Tibial nerve (tissue), 4 donors: ENCODE results near the gene ABHD10. TPM values are rescaled to one million over a fixed set of nuclear protein-coding genes. Genes with fewer than 3 reads are reported as not detected.
A peak's percentile ranks its signal among the peaks of the same experiment; 100 is the strongest.

Source experiments
- DNase-seq, 2 donors: peaks; one replicate each; pipeline ENCODE4 v3.0.0-alpha.2; 2019; ENCODE audit warnings: low spot score in 2 of 2
- H3K27ac ChIP-seq, 4 donors: fragments of 200-600 bp; sonication (generic) in 3 of 4; one replicate each; pipeline ENCODE4 v1.5.1; 2017 to 2019; ENCODE audit warnings: mild to moderate bottlenecking in 1 of 4
- H3K27me3 ChIP-seq, 2 donors: fragments of 200-600 bp; sonication (generic) in 1 of 2; one replicate each; pipeline versions ENCODE4 v1.5.1 to v1.6.0; 2017 to 2019
- H3K36me3 ChIP-seq, 3 donors: fragments of 200-600 bp; sonication (generic); one replicate each; pipeline ENCODE4 v1.5.1; 2018 to 2019
- H3K4me1 ChIP-seq, 4 donors: fragments of 200-600 bp; sonication (generic) in 3 of 4; one replicate each; pipeline ENCODE4 v1.5.1; 2017 to 2019
- H3K4me3 ChIP-seq, 4 donors: fragments of 200-600 bp; sonication (generic) in 3 of 4; one replicate each; pipeline ENCODE4 v1.5.1; 2017 to 2019; ENCODE audit warnings: mild to moderate bottlenecking in 1 of 4, moderate library complexity in 1 of 4
- H3K9me3 ChIP-seq, 4 donors: fragments of 200-600 bp; sonication (generic) in 3 of 4; one replicate each; pipeline ENCODE4 v1.5.1; 2017 to 2019
- CTCF ChIP-seq, 5 experiments: fragments of 200-600 bp in 3 of 5; fragments of 450-650 bp in 2 of 5; sonication (generic) in 3 of 5; IDR thresholded peaks; one replicate each; pipeline ENCODE4 v1.5.1; 2016 to 2019; ENCODE audit warnings: antibody characterized with exemption in 5 of 5, mild to moderate bottlenecking in 3 of 5, moderate library complexity in 2 of 5
- EP300 ChIP-seq, 2 donors: sonication (generic); formaldehyde crosslinking; IDR thresholded peaks; one replicate each; pipeline ENCODE4 v1.6.1; 2017; ENCODE audit warnings: antibody characterized with exemption in 2 of 2, mild to moderate bottlenecking in 1 of 2
- POLR2A ChIP-seq, 2 donors: fragments of 450-650 bp; IDR thresholded peaks; one replicate each; pipeline ENCODE4 v1.6.1; 2017; ENCODE audit warnings: antibody characterized with exemption in 2 of 2, mild to moderate bottlenecking in 2 of 2, moderate library complexity in 2 of 2
- WGBS, 2 donors: methylation state at CpG; one replicate each; pipeline ENCODE4 v1.1.5; 2018; 5-methylcytosine and 5-hydroxymethylcytosine counted together
- total RNA-seq, 4 donors: library from RNA; depleted of rRNA; stranded (reverse); fragments of >200 nt; gene quantifications; one replicate each; pipeline ENCODE4 v1.1.0, GENCODE V29; 2016

Gene ABHD10
- total RNA-seq, 4 donors from 2014 or later, result 11.7 to 28.8 (median 19.4) TPM

GRCh38 chr3:111986800-111987199, 8.0 kb downstream of the ABHD10 start:
- no peak overlapping the region for H3K27ac ChIP-seq
- no peaks in the 10 kb centered on the region for H3K27me3 ChIP-seq
- H3K36me3 ChIP-seq, result peaks cover 0 to 46% (median 0%) of the 10 kb centered on the region in 3 donors
- no peak for DNase-seq
- no peaks in the 10 kb centered on the region for H3K9me3 ChIP-seq
- TF ChIP-seq POLR2A (IDR thresholded peaks at IDR 0.05) (no peak), CTCF (IDR thresholded peaks at IDR 0.05) (no peak), EP300 (IDR thresholded peaks at IDR 0.05) (no peak)
- no peak overlapping the region for H3K4me3 ChIP-seq
- H3K4me1 ChIP-seq, result peaks cover 0 to 33% (median 2%) of the 10 kb centered on the region in 4 donors
- WGBS, 2 donors, result 61 to 75% methylated on average over 3 of the region's 3 CpGs

GRCh38 chr3:111989061-111989678, 10.3 kb downstream of the ABHD10 start:
- Histone ChIP-seq H3K9me3 (no peaks in the 10 kb centered on the region), H3K27me3 (no peaks in the 10 kb centered on the region), H3K36me3 (peaks cover 0 to 60% (median 0%) of the 10 kb centered on the region in 3 donors), H3K27ac (no peak overlapping the region), H3K4me3 (no peak overlapping the region), H3K4me1 (peaks cover 0 to 19% (median 0%) of the 10 kb centered on the region in 4 donors)
- 51 to 56% methylated on average over 3 of the region's 3 CpGs for WGBS, 2 donors
- no peak for DNase-seq
- TF ChIP-seq EP300 (IDR thresholded peaks at IDR 0.05), result no peak
- TF ChIP-seq CTCF (IDR thresholded peaks at IDR 0.05), result peak; percentile 46 to 70 (median 55)

GRCh38 chr3:111993038-111993437, 14.2 kb downstream of the ABHD10 start:
- H3K27ac ChIP-seq, result no peak overlapping the region
- no peak for DNase-seq
- TF ChIP-seq POLR2A (IDR thresholded peaks at IDR 0.05) (no peak), CTCF (IDR thresholded peaks at IDR 0.05) (no peak), EP300 (IDR thresholded peaks at IDR 0.05) (no peak)
- H3K27me3 ChIP-seq, result no peaks in the 10 kb centered on the region
- 60 to 86% methylated on average over 2 of the region's 2 CpGs for WGBS, 2 donors
- no peaks in the 10 kb centered on the region for H3K9me3 ChIP-seq
- peaks cover 0 to 15% (median 0%) of the 10 kb centered on the region in 4 donors for H3K4me1 ChIP-seq
- no peak overlapping the region for H3K4me3 ChIP-seq
- H3K36me3 ChIP-seq, result peaks cover 0 to 33% (median 0%) of the 10 kb centered on the region in 3 donors

- no peak for TF ChIP-seq CTCF (IDR thresholded peaks at IDR 0.05)
- no peak for TF ChIP-seq POLR2A (IDR thresholded peaks at IDR 0.05)
- TF ChIP-seq EP300 (IDR thresholded peaks at IDR 0.05), result no peak
- DNase-seq, result no peak
- Histone ChIP-seq H3K4me1 (peaks cover 0 to 18% (median 3%) of the 10 kb centered on the region in 4 donors), H3K9me3 (no peaks in the 10 kb centered on the region), H3K27ac (no peak within 1 kb of the TSS), H3K4me3 (peak within 1 kb of the TSS; percentile 10 to 44 (median 32)), H3K36me3 (no peaks in the 10 kb centered on the region), H3K27me3 (peaks cover 0 to 10% of the 10 kb centered on the region in 2 donors)
- 4 to 6% methylated on average over 30 of the region's 30 CpGs for WGBS, 2 donors
Measured at GRCh38 chr3:111998636-111999483, 20.0 kb downstream of the ABHD10 start, which contains the start of gene TAGLN3. TSS of gene TAGLN3 (plus strand) at chr3:111998922. CDS start at chr3:111999423, 501 bp downstream.
